OCI-LY3 (cell line): ENCODE data around the gene ANK3.

Experiments
- CTCF ChIP-seq: fragments of 200-600, 300-600 bp; sonication (generic); IDR thresholded peaks from 2 replicates; pipeline ENCODE4 v1.5.1; 2014; ENCODE audit warnings: antibody characterized with exemption, low read length, low read depth
- EZH2phosphoT487 ChIP-seq: fragments of 200-600 bp; shearing (Covaris generic); IDR thresholded peaks from 2 replicates; pipeline ENCODE4 v1.6.1; 2018; ENCODE audit warnings: antibody characterized with exemption, mixed run types, low read depth

GRCh38 chr10:60107308-60107976 is 282.2 kb downstream of the ANK3 start:
- TF ChIP-seq CTCF (no peak), EZH2phosphoT487 (no peak)
